K562 (cell line): ENCODE data around the gene SLC3A2. TPM values are rescaled to one million over a fixed set of nuclear protein-coding genes. Genes with fewer than 3 reads are reported as not detected.

Experiments used
- BCLAF1 ChIP-seq, 2 experiments: fragments of 450-650 bp in 1 of 2; IDR thresholded peaks; 2 replicates each; pipeline ENCODE4 v1.6.1; 2011 to 2017; ENCODE audit warnings: low read depth in 2 of 2, antibody characterized with exemption in 1 of 2, borderline replicate concordance in 1 of 2, low read length in 1 of 2, mild to moderate bottlenecking in 1 of 2, mixed read lengths in 1 of 2; ENCODE audit not compliant: control insufficient read depth in 1 of 2
- ID3 ChIP-seq, 2 experiments: fragments of 250-450 bp in 1 of 2; fragments of 450-650 bp in 1 of 2; sonication (Bioruptor Pico) in 1 of 2; IDR thresholded peaks; 2 replicates each; pipeline versions ENCODE4 v1.6.1 to v1.8.0; 2016 to 2021; ENCODE audit warnings: mild to moderate bottlenecking in 2 of 2, moderate library complexity in 2 of 2, missing compliant biosample characterization in 1 of 2, missing genetic modification characterization in 1 of 2
- KAT8 ChIP-seq: fragments of 450-650 bp; IDR thresholded peaks from 2 replicates; pipeline ENCODE4 v1.6.1; 2016; ENCODE audit warnings: low read depth, mild to moderate bottlenecking
- KLF13 ChIP-seq: fragments of 450-650 bp; IDR thresholded peaks from 2 replicates; pipeline ENCODE4 v1.6.1; 2016; ENCODE audit warnings: missing genetic modification characterization, low read depth, mild to moderate bottlenecking, missing compliant biosample characterization, moderate library complexity, borderline replicate concordance
- NFIX ChIP-seq: fragments of 250-450 bp; sonication (Bioruptor Pico); IDR thresholded peaks from 2 replicates; pipeline ENCODE4 v1.4.0; 2020; ENCODE audit warnings: low read depth, mild to moderate bottlenecking, moderate library complexity
- PHB2 ChIP-seq: fragments of 450-650 bp; IDR thresholded peaks from 2 replicates; pipeline ENCODE4 v1.6.1; 2017; ENCODE audit warnings: low read depth
- RBM14 ChIP-seq: fragments of 200-400 bp; formaldehyde crosslinking; IDR thresholded peaks from 2 replicates; pipeline ENCODE4 v1.6.1; 2018; ENCODE audit warnings: low read depth, mild to moderate bottlenecking, low read length, moderate library complexity, borderline replicate concordance; ENCODE audit not compliant: insufficient read depth
- RBM22 ChIP-seq: fragments of 200-400 bp; formaldehyde crosslinking; IDR thresholded peaks from 2 replicates; pipeline ENCODE4 v1.6.1; 2018; ENCODE audit warnings: low read length, low read depth; ENCODE audit not compliant: poor library complexity, severe bottlenecking
- SAFB2 ChIP-seq: fragments of 200-400 bp; formaldehyde crosslinking; IDR thresholded peaks from 2 replicates; pipeline ENCODE4 v1.6.1; 2018; ENCODE audit warnings: borderline replicate concordance, low read length, low read depth, moderate library complexity; ENCODE audit not compliant: severe bottlenecking
- SOX6 ChIP-seq: fragments of 450-650 bp; IDR thresholded peaks from 2 replicates; pipeline ENCODE4 v1.6.1; 2014; ENCODE audit warnings: mild to moderate bottlenecking
- ZBTB2 ChIP-seq: fragments of 450-650 bp; IDR thresholded peaks from 2 replicates; pipeline ENCODE4 v1.6.1; 2016; ENCODE audit warnings: antibody characterized with exemption
- ZNF347 ChIP-seq: fragments of 450-650 bp; formaldehyde crosslinking; IDR thresholded peaks from 2 replicates; pipeline ENCODE4 v1.4.0; 2020; ENCODE audit warnings: low read depth, mild to moderate bottlenecking, moderate library complexity
- ZNF507 ChIP-seq: conservative IDR thresholded peaks from 2 replicates; pipeline ENCODE4 v1.6.1; 2017; ENCODE audit warnings: missing genetic modification characterization, missing compliant biosample characterization
- ZNF766 ChIP-seq: fragments of 200-800 bp; sonication (Bioruptor generic); conservative IDR thresholded peaks from 2 replicates; pipeline ENCODE4 v1.6.1; 2016; ENCODE audit warnings: missing genetic modification characterization, missing compliant biosample characterization
- polyA plus RNA-seq, 8 experiments: library from polyadenylated mRNA; depleted of rRNA in 4 of 8; stranded (reverse) in 5 of 8; unstranded in 3 of 8; fragments of >200 nt; fragmentation: Nextera tagmentation in 2 of 8; fragmentation: Illumina TruSeq in 1 of 8; extraction: Ambion mirVana in 2 of 8; extraction: Trizol in 1 of 8; gene quantifications; 2 replicates each; pipeline versions ENCODE4 v1.2.1 to v1.2.3, GENCODE V29; 2011 to 2014; ENCODE audit warnings: inconsistent platforms in 1 of 8, missing spikeins in 1 of 8
- total RNA-seq, 7 experiments: library from RNA; depleted of rRNA in 6 of 7; stranded (reverse); fragments of >200 nt in 6 of 7; fragmentation: Illumina TruSeq in 2 of 7; extraction: Trizol in 2 of 7; gene quantifications; 2 replicates each; pipeline versions ENCODE4 v1.2.1 to v1.2.3, GENCODE V29; 2011 to 2021; ENCODE audit warnings: low replicate concordance in 1 of 7
- TF ChIP-seq, protein P1 (sequence below): sonication (generic); formaldehyde crosslinking; IDR thresholded peaks from 2 replicates; pipeline ENCODE4 v1.8.1; 2023; ENCODE audit warnings: missing genetic modification reagents, mild to moderate bottlenecking, borderline replicate concordance

SLC3A2 gene
- total and polyA plus RNA-seq, 9 of the 15 experiments (the other 6 are each of a cell fraction or from before 2014, with no cell fraction given), result 20.0 to 296 (median 214) TPM

- peak; percentile 72 for TF ChIP-seq ZNF766 (CRISPR knock-in tag)
- 0 out of 4 replicates have a peak, but pooled peaks of 1 of the 2 experiments have one; percentile 11 for TF ChIP-seq BCLAF1 (IDR thresholded peaks at IDR 0.05; ENCODE audit: borderline replicate concordance in 1 of 2, control insufficient read depth in 1 of 2, low read depth in 2 of 2, low read length in 1 of 2)
- TF ChIP-seq, protein P1, sequence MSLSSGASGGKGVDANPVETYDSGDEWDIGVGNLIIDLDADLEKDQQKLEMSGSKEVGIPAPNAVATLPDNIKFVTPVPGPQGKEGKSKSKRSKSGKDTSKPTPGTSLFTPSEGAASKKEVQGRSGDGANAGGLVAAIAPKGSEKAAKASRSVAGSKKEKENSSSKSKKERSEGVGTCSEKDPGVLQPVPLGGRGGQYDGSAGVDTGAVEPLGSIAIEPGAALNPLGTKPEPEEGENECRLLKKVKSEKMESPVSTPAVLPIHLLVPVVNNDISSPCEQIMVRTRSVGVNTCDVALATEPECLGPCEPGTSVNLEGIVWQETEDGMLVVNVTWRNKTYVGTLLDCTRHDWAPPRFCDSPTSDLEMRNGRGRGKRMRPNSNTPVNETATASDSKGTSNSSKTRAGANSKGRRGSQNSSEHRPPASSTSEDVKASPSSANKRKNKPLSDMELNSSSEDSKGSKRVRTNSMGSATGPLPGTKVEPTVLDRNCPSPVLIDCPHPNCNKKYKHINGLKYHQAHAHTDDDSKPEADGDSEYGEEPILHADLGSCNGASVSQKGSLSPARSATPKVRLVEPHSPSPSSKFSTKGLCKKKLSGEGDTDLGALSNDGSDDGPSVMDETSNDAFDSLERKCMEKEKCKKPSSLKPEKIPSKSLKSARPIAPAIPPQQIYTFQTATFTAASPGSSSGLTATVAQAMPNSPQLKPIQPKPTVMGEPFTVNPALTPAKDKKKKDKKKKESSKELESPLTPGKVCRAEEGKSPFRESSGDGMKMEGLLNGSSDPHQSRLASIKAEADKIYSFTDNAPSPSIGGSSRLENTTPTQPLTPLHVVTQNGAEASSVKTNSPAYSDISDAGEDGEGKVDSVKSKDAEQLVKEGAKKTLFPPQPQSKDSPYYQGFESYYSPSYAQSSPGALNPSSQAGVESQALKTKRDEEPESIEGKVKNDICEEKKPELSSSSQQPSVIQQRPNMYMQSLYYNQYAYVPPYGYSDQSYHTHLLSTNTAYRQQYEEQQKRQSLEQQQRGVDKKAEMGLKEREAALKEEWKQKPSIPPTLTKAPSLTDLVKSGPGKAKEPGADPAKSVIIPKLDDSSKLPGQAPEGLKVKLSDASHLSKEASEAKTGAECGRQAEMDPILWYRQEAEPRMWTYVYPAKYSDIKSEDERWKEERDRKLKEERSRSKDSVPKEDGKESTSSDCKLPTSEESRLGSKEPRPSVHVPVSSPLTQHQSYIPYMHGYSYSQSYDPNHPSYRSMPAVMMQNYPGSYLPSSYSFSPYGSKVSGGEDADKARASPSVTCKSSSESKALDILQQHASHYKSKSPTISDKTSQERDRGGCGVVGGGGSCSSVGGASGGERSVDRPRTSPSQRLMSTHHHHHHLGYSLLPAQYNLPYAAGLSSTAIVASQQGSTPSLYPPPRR (CRISPR knock-in tag), result peak; percentile 88; the same call in 1 of the 2 replicates
- TF ChIP-seq RBM14, result 0 out of 2 replicates have a peak, but pooled peaks have one; percentile 57
- peak; percentile 92 for TF ChIP-seq RBM22
- TF ChIP-seq NFIX (CRISPR knock-in tag), result no peak
- TF ChIP-seq PHB2, result no peak
- TF ChIP-seq SOX6, result no peak
- TF ChIP-seq ZNF507 (tag), result no peak
- no peak for TF ChIP-seq ID3 (CRISPR knock-in tag; IDR thresholded peaks at IDR 0.05)
- TF ChIP-seq ID3 (tag; IDR thresholded peaks at IDR 0.05), result peak; percentile 63; the same call in 1 of the 2 replicates
- no peak for TF ChIP-seq SAFB2
- TF ChIP-seq KAT8, result no peak
- no peak for TF ChIP-seq ZBTB2
- TF ChIP-seq ZNF347, result no peak
- TF ChIP-seq KLF13 (tag), result no peak
Observed at GRCh38 chr11:62839050-62839945, 41.4 kb upstream of the SLC3A2 start, which contains the start of gene WDR74 (continued).
